Epithelial cell of esophagus (primary cell): ENCODE data around the gene SLC39A11.

ENCODE experiments used
- DNase-seq: peaks from one replicate; pipeline ENCODE4 v3.0.0; 2010; ENCODE audit warnings: low read depth
- H3K4me3 ChIP-seq: 2 replicates; pipeline ENCODE4 v1.5.1; 2011; ENCODE audit warnings: mild to moderate bottlenecking, low read length, control low read depth
- TF ChIP-seq, protein P1 (sequence below): IDR thresholded peaks from 2 replicates; pipeline ENCODE4 v1.5.1; 2011; ENCODE audit warnings: low read depth, mild to moderate bottlenecking, low read length, control low read depth, inconsistent platforms; ENCODE audit not compliant: insufficient read depth; ENCODE audit errors: missing control alignments

Gene SLC39A11

DNA sequence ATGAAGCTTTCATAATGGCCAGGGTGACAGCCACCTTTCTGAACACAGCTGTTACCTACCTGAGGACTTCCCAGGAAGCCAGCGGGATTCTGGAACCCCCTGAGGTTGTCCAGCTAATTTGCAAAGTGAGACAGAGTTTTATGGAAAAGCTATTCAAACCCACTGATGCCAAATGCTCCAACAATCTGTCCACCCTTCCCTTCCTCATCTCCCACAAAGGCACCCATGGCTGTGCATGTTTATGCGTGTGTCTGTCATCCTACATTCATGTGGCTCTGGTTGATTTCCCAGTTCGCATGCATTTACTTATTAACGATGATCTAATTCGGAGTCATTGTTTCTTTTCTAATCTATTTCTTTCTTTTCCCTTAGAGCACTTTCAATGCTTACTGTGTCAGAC lies 217.1 kb downstream of the SLC39A11 start:
- TF ChIP-seq, protein P1, sequence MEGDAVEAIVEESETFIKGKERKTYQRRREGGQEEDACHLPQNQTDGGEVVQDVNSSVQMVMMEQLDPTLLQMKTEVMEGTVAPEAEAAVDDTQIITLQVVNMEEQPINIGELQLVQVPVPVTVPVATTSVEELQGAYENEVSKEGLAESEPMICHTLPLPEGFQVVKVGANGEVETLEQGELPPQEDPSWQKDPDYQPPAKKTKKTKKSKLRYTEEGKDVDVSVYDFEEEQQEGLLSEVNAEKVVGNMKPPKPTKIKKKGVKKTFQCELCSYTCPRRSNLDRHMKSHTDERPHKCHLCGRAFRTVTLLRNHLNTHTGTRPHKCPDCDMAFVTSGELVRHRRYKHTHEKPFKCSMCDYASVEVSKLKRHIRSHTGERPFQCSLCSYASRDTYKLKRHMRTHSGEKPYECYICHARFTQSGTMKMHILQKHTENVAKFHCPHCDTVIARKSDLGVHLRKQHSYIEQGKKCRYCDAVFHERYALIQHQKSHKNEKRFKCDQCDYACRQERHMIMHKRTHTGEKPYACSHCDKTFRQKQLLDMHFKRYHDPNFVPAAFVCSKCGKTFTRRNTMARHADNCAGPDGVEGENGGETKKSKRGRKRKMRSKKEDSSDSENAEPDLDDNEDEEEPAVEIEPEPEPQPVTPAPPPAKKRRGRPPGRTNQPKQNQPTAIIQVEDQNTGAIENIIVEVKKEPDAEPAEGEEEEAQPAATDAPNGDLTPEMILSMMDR = no peak
- DNase-seq = no peak
- no peak overlapping the region for H3K4me3 ChIP-seq

DNA sequence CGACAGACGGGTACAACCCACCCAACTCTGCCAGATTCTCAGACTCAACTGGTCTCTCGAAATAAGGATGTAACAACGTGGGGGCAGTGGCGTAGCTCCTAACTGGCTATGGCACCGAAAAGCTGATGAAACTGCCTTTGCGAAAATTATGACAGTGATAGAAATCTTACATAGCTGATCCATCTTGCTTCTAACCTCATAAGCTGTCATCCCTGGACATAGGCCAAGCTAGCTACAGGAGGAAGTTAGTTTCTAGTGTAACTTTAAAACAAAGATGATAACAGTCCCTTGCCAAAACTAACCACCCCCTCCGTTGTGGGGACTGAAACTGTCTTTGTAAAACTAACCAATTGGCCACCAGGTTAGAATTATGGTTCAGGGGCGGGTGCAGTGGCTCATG lies 220.1 kb downstream of the SLC39A11 start:
- no peak overlapping the region for H3K4me3 ChIP-seq
- TF ChIP-seq, protein P1 = no peak
- DNase-seq = no peak

DNA sequence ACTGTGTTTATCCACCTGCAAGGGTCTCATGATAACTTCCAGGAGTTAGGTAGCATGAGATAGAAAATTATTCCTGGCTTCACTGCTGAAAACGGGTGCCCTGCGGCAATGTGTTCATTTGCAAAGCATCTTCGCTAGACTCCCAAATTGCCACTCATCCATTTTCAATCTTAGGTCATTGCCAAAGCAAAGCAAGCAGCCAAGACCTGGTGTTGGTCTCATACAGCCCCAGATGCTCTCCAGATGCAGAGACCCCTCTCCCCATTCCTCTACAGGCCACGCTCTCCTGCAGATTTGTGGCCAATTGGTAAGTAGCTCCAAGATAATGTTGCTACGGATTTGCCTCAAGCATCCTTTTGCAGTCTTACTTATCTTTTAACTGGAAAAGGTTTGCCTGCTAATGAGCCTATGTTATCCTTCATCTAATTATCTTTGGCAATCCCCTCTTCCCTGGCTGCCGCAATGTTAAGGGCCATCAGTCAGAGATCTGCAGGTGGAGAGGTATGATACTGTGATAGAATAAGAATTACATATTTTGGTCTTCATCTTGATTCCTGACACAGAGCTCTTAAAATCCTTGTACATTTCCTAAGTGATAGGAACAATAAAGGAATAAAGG lies 222.0 kb downstream of the SLC39A11 start:
- TF ChIP-seq, protein P1 = no peak
- no peak overlapping the region for H3K4me3 ChIP-seq

DNA sequence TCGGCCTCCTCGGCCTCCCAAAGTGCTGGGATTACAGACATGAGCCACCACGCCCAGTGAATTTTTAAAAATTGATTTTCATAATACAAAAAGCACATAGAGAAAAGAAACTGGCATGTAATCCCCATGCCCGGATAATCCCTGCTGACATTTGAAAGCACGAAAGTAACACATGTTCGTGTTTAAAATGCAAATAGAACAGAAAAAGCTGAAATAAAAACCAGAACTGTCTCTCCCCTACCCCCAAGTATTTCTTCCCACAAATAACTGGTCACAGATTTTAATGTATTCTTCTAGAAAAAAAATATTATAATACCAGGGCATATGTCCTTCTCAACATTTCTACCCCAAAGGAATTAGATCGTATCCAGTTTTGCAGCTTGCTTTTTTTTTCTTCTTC lies 222.9 kb downstream of the SLC39A11 start:
- TF ChIP-seq, protein P1 = no peak
- H3K4me3 ChIP-seq = no peak overlapping the region
- no peak for DNase-seq

More for the DNA sequence above, 222.0 kb downstream of the SLC39A11 start:
- DNase-seq = no peak

DNA sequence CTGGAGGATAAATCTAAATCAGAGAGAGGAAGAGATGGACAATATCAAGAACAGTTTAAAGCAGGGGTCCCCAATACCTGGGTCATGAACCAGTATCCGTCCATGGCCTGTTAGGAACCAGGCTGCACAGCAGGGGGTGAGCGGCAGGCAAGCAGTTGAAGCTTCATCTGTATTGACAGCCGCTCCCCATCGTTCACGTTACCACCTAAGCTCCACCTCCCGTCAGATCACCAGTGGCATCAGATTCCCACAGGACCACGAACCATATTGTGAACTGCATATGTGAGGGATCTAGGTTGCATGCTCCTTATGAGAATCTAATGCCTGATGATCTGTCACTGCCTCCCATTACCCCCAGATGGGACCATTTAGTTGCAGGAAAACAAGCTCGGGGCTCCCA lies 226.5 kb downstream of the SLC39A11 start:
- TF ChIP-seq, protein P1 = no peak
- no peak overlapping the region for H3K4me3 ChIP-seq
- DNase-seq = no peak

DNA sequence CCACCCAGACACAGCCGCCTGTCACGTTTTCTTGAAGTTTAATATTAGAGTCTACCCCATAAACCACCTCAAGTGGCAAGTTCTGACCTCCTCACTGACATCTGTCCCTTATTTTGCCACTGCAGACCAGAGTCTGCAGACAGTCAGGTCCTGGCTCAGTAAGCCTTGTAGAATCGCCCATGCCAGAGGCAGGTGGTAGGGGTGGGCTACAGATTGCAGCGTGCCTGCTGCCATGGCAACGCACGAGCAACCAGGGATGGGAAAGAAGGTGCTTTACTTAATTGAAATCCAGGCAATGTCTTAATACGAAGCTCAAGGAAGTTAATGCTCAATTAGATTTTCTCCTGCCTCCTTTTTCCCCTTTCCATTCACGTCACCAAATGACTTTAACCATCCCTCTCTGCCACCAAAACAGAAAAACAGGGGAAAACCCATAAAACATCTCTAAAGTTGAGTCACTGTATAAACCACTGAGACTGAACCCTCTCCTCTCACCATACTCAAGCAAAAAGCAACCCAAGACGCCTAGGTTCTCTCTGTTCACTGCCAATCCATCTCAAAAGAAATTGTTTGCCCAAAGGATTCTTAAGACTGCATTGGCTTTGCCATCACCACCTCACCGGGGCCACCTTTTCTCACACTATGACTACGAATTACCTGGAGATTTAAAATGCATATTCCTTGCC lies 228.8 kb downstream of the SLC39A11 start:
- no peak for DNase-seq
- TF ChIP-seq, protein P1 = no peak
- no peak overlapping the region for H3K4me3 ChIP-seq

DNA sequence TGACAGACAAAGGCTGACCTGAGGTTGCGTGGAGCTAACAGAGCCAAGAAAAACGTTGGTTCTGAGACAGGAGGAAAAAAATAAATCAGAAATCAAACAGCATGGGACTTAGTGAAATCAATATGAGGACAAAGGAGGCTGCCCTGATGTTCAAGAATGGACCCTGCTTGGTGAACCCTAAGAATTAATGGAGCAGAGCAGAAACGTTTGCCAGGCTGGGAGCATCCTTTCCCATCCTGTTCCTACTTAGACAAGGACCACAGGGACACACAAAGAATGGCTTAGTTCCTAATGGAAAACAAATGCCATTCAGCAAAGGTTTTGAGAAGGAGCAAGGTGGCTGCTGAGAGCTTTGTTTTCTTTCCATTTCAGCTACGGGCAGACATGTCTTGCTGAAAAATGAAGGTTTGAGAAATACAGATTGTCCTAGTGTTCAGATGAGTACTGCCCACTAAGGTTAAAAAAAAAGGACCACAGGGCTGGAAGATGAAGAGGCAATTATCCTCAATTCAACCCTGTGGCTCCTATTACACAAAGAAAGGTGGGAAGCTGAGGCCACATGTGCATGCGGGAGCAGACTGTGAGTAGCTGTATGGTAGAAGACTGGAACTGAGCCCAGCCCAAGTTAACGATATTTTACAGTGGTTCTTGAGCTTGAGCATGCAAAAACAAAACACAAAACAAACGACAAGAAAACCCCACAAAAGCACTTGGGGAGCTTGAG lies 230.1 kb downstream of the SLC39A11 start:
- no peak overlapping the region for H3K4me3 ChIP-seq
- no peak for DNase-seq
- TF ChIP-seq, protein P1 = no peak
